ENCODE measurements around the gene SLC39A6.

DNA sequence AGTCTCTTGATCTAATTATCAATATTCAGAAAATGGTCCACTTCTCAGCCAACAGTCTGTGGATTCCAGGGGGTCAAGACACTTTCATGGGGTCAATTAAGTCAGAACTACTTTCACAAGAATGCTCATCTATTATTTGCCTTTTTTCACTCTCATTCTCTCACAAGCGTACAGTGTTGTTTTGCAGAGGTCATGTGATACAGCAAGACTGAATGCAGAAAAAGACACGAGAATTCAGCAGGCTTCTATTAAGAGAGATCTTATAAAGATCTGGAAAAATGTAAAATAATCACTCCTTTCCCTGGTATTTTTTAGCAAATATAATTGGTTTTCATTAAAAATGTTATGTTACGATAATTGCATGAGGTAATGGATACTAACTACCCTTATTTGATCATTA lies 70.5 kb downstream of the SLC39A6 start:
- TF ChIP-seq RAD21 (IDR thresholded peaks at IDR 0.05; ENCODE audit: low read length) (no peak), SIN3A (IDR thresholded peaks at IDR 0.05; ENCODE audit: borderline replicate concordance, low read depth, low read length) (no peak), TAF1 (IDR thresholded peaks at IDR 0.05; ENCODE audit: borderline replicate concordance, low read depth, low read length) (no peak), YY1 (IDR thresholded peaks at IDR 0.05; ENCODE audit: low read depth) (no peak)

All from SK-N-SH (cell line).